Skeletal muscle tissue (tissue), 4 donors: ENCODE measurements around the gene ANKRD44. TPM values are rescaled to one million over a fixed set of nuclear protein-coding genes. Genes with fewer than 3 reads are reported as not detected.

ENCODE experiments used
- H3K27ac ChIP-seq: one replicate; pipeline ENCODE4 v1.7.0; 2013; ENCODE audit warnings: mild to moderate bottlenecking, low read depth, low read length, inconsistent platforms
- H3K27me3 ChIP-seq, 3 donors: one replicate each; pipeline ENCODE4 v1.7.0; 2013; ENCODE audit warnings: low read length in 3 of 3; ENCODE audit not compliant: control insufficient read depth in 3 of 3, insufficient read depth in 3 of 3
- H3K36me3 ChIP-seq, 3 donors: one replicate each; pipeline ENCODE4 v1.7.0; 2013; ENCODE audit warnings: low read length in 3 of 3; ENCODE audit not compliant: control insufficient read depth in 3 of 3, insufficient read depth in 3 of 3
- H3K4me1 ChIP-seq, 3 donors: one replicate each; pipeline ENCODE4 v1.7.0; 2013; ENCODE audit warnings: low read length in 3 of 3, mild to moderate bottlenecking in 3 of 3; ENCODE audit not compliant: control insufficient read depth in 3 of 3, insufficient read depth in 3 of 3
- H3K4me3 ChIP-seq, 3 donors: one replicate each; pipeline ENCODE4 v1.7.0; 2013; ENCODE audit warnings: low read length in 3 of 3
- H3K9ac ChIP-seq, 3 donors: one replicate each; pipeline ENCODE4 v1.7.0; 2013; ENCODE audit warnings: low read length in 3 of 3, mild to moderate bottlenecking in 3 of 3, moderate library complexity in 2 of 3, low read depth in 1 of 3
- H3K9me3 ChIP-seq, 3 donors: one replicate each; pipeline ENCODE4 v1.7.0; 2013; ENCODE audit warnings: low read length in 3 of 3; ENCODE audit not compliant: control insufficient read depth in 3 of 3
- total RNA-seq: library from RNA; depleted of rRNA; stranded (reverse); fragments of >200 nt; gene quantifications from one replicate; pipeline ENCODE4 v1.2.3, GENCODE V29; 2014
- donor health status: Osteomylitis.

Gene ANKRD44
- total RNA-seq, 1 donor from 2014 or later = 26.6 TPM

GRCh38 chr2:197121255-197121654, 189.3 kb downstream of the ANKRD44 start:
- no peaks in the 10 kb centered on the region for H3K9me3 ChIP-seq
- H3K27me3 ChIP-seq = no peaks in the 10 kb centered on the region
- H3K4me3 ChIP-seq = no peak overlapping the region
- H3K36me3 ChIP-seq = peaks cover 0 to 9% (median 2%) of the 10 kb centered on the region in 3 donors
- H3K4me1 ChIP-seq = no peaks in the 10 kb centered on the region
- no peak overlapping the region for H3K27ac ChIP-seq
- no peak overlapping the region for H3K9ac ChIP-seq

- peaks cover 0 to 2% (median 0%) of the 10 kb centered on the region in 3 donors for H3K36me3 ChIP-seq
- H3K27me3 ChIP-seq = no peaks in the 10 kb centered on the region
- no peak overlapping the region for H3K27ac ChIP-seq
- H3K4me3 ChIP-seq = no peak overlapping the region
- H3K4me1 ChIP-seq = no peaks in the 10 kb centered on the region
- no peaks in the 10 kb centered on the region for H3K9me3 ChIP-seq
- no peak overlapping the region for H3K9ac ChIP-seq
These were observed 194.2 kb downstream of the ANKRD44 start for GRCh38 chr2:197116306-197116879.

GRCh38 chr2:197115325-197115724, 195.3 kb downstream of the ANKRD44 start:
- H3K36me3 ChIP-seq = no peaks in the 10 kb centered on the region
- H3K27me3 ChIP-seq = no peaks in the 10 kb centered on the region

GRCh38 chr2:197113275-197113711, 197.3 kb downstream of the ANKRD44 start:
- no peaks in the 10 kb centered on the region for H3K27me3 ChIP-seq
- H3K27ac ChIP-seq = no peak overlapping the region
- H3K9me3 ChIP-seq = no peaks in the 10 kb centered on the region
- H3K36me3 ChIP-seq = no peaks in the 10 kb centered on the region
- H3K9ac ChIP-seq = no peak overlapping the region
- peaks cover 2 to 8% (median 4%) of the 10 kb centered on the region in 3 donors for H3K4me1 ChIP-seq
- H3K4me3 ChIP-seq = no peak overlapping the region

More at GRCh38 chr2:197115325-197115724, 195.3 kb downstream of the ANKRD44 start:
- H3K9ac ChIP-seq = no peak overlapping the region
- no peak overlapping the region for H3K4me3 ChIP-seq
- no peaks in the 10 kb centered on the region for H3K9me3 ChIP-seq
- H3K4me1 ChIP-seq = no peaks in the 10 kb centered on the region
- H3K27ac ChIP-seq = no peak overlapping the region

- peaks cover 4 to 14% (median 8%) of the 10 kb centered on the region in 3 donors for H3K4me1 ChIP-seq
- no peak overlapping the region for H3K4me3 ChIP-seq
- H3K36me3 ChIP-seq = no peaks in the 10 kb centered on the region
- H3K9ac ChIP-seq = no peak overlapping the region
- no peaks in the 10 kb centered on the region for H3K27me3 ChIP-seq
- H3K9me3 ChIP-seq = no peaks in the 10 kb centered on the region
- H3K27ac ChIP-seq = no peak overlapping the region
These were observed 201.3 kb downstream of the ANKRD44 start for GRCh38 chr2:197109326-197109725.

- no peaks in the 10 kb centered on the region for H3K27me3 ChIP-seq
- no peak overlapping the region for H3K9ac ChIP-seq
- H3K27ac ChIP-seq = peak overlapping the region; percentile 62
- peaks cover 4 to 14% (median 8%) of the 10 kb centered on the region in 3 donors for H3K4me1 ChIP-seq
- no peaks in the 10 kb centered on the region for H3K9me3 ChIP-seq
- H3K4me3 ChIP-seq = no peak overlapping the region
- no peaks in the 10 kb centered on the region for H3K36me3 ChIP-seq
These were observed 201.8 kb downstream of the ANKRD44 start for GRCh38 chr2:197108758-197109157.

- Histone ChIP-seq H3K27ac (peak overlapping the region; percentile 62), H3K4me1 (peaks cover 4 to 14% (median 8%) of the 10 kb centered on the region in 3 donors), H3K9me3 (no peaks in the 10 kb centered on the region), H3K4me3 (peak overlapping the region in 1 of 3 donors; percentile 10), H3K27me3 (no peaks in the 10 kb centered on the region), H3K36me3 (no peaks in the 10 kb centered on the region), H3K9ac (peak overlapping the region in 1 of 3 donors; percentile 40)
These were observed 203.0 kb downstream of the ANKRD44 start for GRCh38 chr2:197107291-197108269.

- no peaks in the 10 kb centered on the region for H3K36me3 ChIP-seq
These were observed 207.2 kb downstream of the ANKRD44 start for GRCh38 chr2:197103363-197103762.

GRCh38 chr2:197102231-197102630, 208.3 kb downstream of the ANKRD44 start:
- Histone ChIP-seq H3K4me3 (no peak overlapping the region), H3K9me3 (no peaks in the 10 kb centered on the region), H3K9ac (no peak overlapping the region), H3K27ac (no peak overlapping the region), H3K4me1 (no peaks in the 10 kb centered on the region), H3K36me3 (no peaks in the 10 kb centered on the region), H3K27me3 (no peaks in the 10 kb centered on the region)

More at GRCh38 chr2:197103363-197103762, 207.2 kb downstream of the ANKRD44 start:
- Histone ChIP-seq H3K27me3 (no peaks in the 10 kb centered on the region), H3K4me3 (no peak overlapping the region), H3K9me3 (no peaks in the 10 kb centered on the region), H3K4me1 (peaks cover 2 to 7% (median 3%) of the 10 kb centered on the region in 3 donors), H3K9ac (no peak overlapping the region), H3K27ac (no peak overlapping the region)

GRCh38 chr2:197101519-197101918, 209.1 kb downstream of the ANKRD44 start:
- H3K4me3 ChIP-seq = no peak overlapping the region

More at GRCh38 chr2:197101519-197101918, 209.1 kb downstream of the ANKRD44 start:
- H3K4me1 ChIP-seq = no peaks in the 10 kb centered on the region
- no peaks in the 10 kb centered on the region for H3K36me3 ChIP-seq
- no peak overlapping the region for H3K27ac ChIP-seq
- no peaks in the 10 kb centered on the region for H3K9me3 ChIP-seq
- H3K27me3 ChIP-seq = no peaks in the 10 kb centered on the region
- H3K9ac ChIP-seq = no peak overlapping the region
